GM18909 (cell line): ENCODE measurements around the gene FMO3.

Experiments
- ATAC-seq: cut with Tn5 transposase; IDR thresholded peaks from one replicate; pipeline ENCODE4 v1.9.1; 2021; ENCODE audit warnings: mild to moderate bottlenecking; ENCODE audit not compliant: unreplicated experiment, poor library complexity

Gene FMO3

GRCh38 chr1:171115280-171115897, 24.7 kb downstream of the FMO3 start:
- ATAC-seq, result no peak

GRCh38 chr1:171116676-171117075, 26.0 kb downstream of the FMO3 start:
- no peak for ATAC-seq

DNA sequence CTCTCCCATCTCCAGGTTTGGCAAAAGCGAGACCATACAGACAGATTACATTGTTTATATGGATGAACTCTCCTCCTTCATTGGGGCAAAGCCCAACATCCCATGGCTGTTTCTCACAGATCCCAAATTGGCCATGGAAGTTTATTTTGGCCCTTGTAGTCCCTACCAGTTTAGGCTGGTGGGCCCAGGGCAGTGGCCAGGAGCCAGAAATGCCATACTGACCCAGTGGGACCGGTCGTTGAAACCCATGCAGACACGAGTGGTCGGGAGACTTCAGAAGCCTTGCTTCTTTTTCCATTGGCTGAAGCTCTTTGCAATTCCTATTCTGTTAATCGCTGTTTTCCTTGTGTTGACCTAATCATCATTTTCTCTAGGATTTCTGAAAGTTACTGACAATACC, 26.4 kb downstream of the FMO3 start:
- no peak for ATAC-seq

DNA sequence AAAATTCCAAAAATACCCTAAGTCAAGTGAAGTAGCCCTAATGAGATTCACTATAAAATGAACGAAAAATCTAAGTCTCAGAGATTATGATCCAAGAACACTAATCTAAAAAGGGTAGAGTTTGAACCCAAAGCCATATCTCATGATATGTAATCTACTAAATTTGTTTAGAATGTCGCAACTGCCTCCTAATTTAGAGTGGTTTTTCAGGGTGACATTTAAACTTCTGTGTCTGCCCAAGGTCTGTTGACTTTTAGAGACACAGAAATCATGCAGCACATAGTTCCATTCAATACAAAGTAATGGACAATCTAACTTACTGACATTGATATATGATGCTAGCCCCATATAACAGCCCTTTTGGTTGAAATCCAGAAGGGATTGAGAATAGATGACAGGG, 28.9 kb downstream of the FMO3 start:
- ATAC-seq, result no peak

DNA sequence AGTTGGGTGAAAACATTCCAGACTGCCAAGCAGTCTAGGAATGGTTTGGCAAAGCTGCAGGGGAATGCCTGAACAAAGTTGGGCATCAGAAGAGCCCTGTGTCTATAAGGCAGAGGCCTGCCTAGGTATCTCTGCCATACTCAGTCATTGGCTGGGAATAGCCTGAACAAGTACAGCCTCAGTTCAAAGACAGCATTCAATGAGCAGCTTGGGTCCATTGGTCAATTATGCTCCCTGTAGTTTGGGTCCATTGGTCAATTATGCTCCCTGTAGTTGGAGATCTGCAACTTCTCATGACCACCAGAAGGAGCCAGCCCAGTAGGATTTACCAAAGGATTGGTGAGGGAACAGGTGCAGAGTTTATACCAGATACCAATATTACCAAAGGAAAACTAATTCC, 31.6 kb downstream of the FMO3 start:
- no peak for ATAC-seq

DNA sequence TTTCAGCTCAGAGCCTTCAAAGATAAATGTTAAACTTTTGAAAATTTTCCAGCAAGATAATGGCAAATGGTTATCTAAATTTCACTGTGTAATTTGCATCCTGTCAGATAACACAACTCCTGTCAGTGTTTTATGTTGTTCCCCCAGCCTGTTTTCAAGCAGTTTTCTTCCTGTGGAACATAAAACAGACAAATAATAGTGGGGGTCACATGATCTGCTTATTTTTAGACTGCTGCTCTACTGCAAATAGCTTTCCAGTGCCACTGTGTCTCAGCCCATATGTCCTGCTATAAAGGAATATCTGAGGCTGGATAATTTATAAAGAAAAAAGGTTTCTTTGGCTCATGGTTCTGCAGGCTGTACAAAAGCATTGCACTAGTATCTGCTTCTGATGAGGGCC, 32.2 kb downstream of the FMO3 start:
- ATAC-seq, result no peak

- ATAC-seq, result no peak
Measured at GRCh38 chr1:171126504-171126903, 35.8 kb downstream of the FMO3 start.

DNA sequence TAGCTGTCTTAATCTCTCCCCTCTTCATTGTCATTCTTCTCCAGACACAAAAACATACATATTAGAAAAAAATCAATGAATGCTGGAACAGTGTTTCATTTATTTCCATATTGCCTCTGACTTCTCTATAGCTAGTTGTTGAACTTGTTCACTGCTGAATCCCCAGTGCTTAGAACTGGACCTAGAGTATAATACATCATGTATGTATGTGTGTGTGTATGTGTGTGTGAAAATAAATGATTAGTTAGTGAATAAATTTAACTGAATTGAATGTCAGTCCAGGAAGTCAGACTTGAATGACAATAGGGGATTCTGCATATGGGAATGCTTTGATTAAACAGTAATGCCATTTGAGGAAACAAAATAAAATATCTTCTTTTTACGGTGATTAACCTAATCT, 36.4 kb downstream of the FMO3 start:
- no peak for ATAC-seq

GRCh38 chr1:171127501-171127900, 36.8 kb downstream of the FMO3 start:
- ATAC-seq, result no peak

DNA sequence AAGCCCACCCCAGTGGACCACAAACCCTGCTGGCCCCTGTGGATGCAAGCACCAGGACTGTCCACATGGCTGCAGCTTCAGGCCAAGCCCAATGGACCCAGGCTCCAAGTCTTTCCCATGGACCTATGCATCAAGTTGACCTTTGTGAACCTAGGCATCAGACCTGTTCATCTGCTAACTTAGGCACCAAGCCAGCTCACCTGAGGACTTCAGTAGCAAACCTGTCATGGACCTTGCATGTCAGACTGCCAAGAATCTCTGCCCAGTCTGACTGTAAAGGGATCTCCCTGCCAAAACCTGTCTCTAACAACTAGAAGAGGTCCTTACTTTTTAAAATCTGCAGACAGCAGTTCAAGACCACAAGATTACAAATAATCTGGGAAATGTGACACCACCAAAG, 37.8 kb downstream of the FMO3 start:
- ATAC-seq, result no peak

GRCh38 chr1:171134204-171134923, 43.7 kb downstream of the FMO3 start:
- ATAC-seq, result no peak

GRCh38 chr1:171137580-171137979, 46.9 kb downstream of the FMO3 start:
- ATAC-seq, result no peak

DNA sequence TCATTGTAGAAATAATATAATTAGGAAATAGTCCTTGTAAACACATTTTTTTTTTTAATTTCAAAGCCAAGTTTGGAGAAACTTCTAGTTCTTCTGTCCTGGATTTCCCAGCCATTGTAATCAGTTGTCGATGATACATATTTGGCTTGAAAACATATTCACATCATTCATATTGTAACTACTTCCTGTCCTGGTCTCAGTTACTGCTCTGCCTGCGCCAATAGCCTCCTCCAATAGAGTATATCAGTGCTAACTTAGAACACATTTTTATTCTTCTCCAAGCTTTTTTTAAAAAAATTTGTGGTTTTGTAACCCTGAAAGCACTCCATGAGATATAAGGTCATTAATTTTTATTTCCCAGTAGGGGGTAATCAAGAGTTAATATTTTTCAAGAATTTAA, 48.3 kb downstream of the FMO3 start:
- no peak for ATAC-seq

DNA sequence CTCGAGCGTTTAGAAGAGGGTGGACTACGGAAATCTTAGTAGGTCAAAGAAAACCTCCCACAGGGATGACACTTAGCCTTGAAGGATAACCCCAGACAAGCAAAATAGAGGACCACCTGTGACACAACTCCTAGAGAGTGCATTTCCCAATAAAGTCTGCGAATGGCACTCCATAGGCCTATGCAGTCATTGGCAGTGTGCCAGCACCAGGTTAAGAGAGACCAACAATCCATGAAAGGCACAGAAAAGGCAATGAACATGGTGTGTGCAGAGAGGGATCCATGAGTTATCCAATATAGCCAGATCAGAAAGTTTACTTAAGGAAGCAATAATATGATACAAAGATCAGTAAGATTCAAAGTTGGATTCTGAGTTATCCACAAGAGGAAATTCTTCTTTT, 49.2 kb downstream of the FMO3 start:
- ATAC-seq, result no peak

- ATAC-seq, result no peak
Measured at GRCh38 chr1:171140401-171140800, 49.7 kb downstream of the FMO3 start.

DNA sequence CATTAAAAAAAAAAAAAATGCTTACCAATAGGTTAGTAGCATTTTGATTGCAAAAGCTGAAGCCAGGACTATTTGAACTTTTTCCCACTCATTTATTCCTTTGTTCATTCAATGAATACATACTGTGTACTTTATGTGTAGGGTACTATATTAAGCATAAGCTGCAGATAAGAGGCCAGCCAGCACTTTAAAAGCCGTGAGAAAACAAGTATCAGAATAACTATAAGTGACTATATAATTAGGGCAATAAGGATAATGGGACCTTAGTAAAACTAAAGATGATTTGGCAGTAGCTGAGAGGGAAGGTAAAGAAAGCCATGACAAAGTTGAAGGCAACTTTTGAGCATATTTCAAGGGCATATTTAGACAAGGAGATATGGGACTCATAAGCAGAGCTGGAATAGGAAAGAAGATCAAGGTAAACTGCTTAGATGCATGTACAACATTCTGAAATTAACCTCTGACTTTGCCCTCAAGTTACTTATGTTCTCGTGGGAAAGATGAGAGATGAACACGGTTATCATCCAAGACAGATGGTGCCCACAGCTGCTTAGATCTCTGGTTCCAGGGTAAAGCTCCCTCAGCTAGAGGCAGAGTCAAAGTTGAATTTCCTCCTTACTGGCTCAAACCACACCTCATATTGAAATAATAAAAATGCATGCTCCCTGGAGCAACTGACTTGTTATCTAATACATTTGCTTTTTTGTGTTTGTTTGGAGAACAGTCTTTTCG, 50.4 kb downstream of the FMO3 start:
- ATAC-seq, result no peak

DNA sequence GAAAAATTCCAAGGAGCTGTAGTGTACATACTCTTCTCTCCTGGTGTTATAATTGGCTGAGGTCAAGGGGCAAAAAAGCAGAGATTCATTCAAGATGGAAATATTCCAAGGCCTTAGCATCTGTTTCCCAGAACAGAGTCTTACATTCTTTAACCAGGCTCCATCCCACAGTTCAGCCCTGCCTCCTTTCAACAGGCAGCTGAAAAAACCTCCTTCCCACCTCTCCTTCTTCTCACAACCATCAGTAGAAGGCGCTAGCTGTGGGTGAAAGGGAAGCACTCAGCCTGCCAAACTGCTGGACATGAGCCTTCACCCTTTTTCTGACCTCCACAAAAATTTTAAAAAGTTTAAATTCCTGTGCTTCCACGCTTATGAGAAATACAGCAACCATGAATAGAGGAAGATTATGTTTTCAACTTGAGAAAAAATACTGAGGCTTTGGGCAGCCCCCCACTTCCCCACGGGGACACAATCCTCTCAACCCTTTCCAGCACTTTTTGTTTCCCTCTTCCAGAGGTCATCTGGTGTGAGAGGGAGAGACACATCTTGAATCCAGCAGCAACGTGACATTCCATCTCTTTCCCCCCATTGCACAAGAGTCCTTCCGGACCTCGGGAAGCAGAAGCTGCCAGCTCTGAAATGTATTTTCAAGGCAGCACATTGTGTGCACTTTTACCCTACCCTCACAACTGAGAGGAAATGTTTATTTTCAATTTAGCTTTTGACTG, 51.1 kb downstream of the FMO3 start:
- no peak for ATAC-seq

DNA sequence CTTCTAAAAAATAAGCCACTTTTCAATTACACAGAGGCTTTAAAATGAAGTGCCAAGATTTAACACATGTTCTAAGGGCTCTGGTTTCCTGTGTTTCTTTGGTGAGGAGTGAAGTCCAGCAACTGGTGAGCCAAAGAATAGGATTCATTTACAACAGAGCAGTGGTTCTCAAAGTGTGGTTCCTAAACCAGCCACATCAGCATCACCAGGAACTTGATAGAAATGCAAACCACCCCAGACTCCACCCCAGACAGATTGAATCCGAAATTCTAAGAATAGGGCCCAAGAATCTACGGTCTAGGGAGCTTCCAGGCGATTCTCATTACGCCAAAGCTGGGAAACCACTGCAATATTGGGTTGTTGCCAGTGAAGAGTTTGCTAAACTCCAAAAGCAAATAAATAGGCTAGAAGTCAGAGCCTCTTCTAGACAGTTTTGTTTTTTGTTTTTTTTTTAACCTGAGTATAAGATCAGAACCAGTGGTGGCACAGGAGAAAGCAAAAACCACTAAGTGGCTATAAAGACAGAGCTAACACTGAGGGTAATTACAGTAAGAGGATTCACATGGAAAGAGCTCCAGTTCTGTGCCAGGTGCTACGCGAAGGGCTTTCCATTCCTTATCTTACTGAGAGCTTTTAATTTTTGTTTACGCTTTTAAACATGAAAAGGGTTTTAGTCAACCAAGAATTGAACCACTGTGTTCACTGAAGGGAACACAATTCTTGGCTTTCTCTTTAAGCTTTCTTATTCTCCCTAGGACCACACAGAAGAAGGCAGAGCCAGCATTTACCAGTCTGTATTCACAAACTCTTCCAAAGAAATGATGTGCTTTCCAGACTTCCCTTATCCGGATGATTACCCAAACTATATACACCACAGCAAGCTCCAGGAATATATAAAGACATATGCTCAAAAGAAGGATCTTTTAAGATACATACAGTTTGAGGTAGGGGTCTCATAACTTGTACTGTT, 52.0 kb downstream of the FMO3 start:
- no peak for ATAC-seq

- no peak for ATAC-seq
Measured at GRCh38 chr1:171150156-171150555, 59.5 kb downstream of the FMO3 start.

- no peak for ATAC-seq
Measured at GRCh38 chr1:171152549-171152948, 61.8 kb downstream of the FMO3 start.
